ENCODE results near the gene MMP8.
A peak's percentile ranks its signal among the peaks of the same experiment; 100 is the strongest.

The MMP8 gene

DNA sequence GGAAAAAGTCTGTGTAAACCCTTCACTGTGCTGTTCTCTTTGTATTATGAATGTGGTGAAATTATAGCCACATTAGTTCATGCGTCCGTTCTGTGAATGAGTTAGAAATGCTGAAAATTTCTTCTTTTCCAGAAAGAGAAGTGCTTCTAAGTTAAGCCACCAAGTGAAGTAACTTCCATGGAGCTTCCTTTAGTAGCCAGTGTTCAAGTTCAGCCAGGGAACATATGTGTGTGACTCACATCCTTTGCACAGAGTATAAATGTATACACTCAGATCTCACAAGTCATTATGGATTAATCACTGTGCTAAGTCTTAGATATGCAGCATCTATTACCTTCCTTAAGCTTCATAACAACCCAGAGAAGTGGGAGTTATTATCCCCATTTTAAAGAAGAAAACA lies 3.1 kb upstream of the MMP8 start:
- no peak overlapping the region for H3K4me3 ChIP-seq (ENCODE audit: low read depth in 1 of 5, low read length in 5 of 5)
- H3K9me3 ChIP-seq (ENCODE audit: control insufficient read depth in 5 of 5, low read length in 5 of 5), result no peaks in the 10 kb centered on the region
- H3K27me3 ChIP-seq (ENCODE audit: control insufficient read depth in 5 of 5, insufficient read depth in 4 of 5, low read length in 5 of 5), result peaks cover 0 to 3% (median 0%) of the 10 kb centered on the region in 5 donors
- H3K9ac ChIP-seq (ENCODE audit: low read length in 5 of 5), result no peak overlapping the region
- H3K4me1 ChIP-seq (ENCODE audit: control insufficient read depth in 5 of 5, insufficient read depth in 5 of 5, low read length in 5 of 5), result peaks cover 0 to 5% (median 0%) of the 10 kb centered on the region in 5 donors
- H3K27ac ChIP-seq (ENCODE audit: low read depth, low read length), result no peak overlapping the region
- H3K36me3 ChIP-seq (ENCODE audit: control insufficient read depth in 5 of 5, insufficient read depth in 5 of 5, low read length in 5 of 5), result no peaks in the 10 kb centered on the region

DNA sequence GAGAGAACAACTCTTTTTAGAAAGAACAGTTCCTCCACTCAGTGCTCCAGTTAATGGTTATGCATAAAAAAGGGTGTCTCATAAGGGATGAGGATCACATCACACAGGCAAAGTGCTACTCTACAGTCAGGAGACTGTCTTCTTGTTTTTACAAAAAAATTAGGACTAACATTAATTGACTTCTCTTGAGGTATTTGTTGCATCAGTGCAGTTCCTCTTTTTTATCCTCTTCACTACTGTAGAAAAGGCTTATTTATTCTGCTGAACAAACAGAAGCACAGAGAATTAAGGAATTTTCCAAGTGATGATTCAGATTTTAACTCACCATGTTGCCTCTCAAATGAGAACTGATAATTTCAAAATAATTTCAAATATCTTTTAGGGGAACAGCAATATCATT lies 1.9 kb downstream of the MMP8 start:
- no peak overlapping the region for H3K27ac ChIP-seq (ENCODE audit: low read depth, low read length)
- no peak overlapping the region for H3K4me3 ChIP-seq (ENCODE audit: low read depth in 1 of 5, low read length in 5 of 5)
- no peaks in the 10 kb centered on the region for H3K36me3 ChIP-seq (ENCODE audit: control insufficient read depth in 5 of 5, insufficient read depth in 5 of 5, low read length in 5 of 5)
- H3K9ac ChIP-seq (ENCODE audit: low read length in 5 of 5), result no peak overlapping the region
- no peaks in the 10 kb centered on the region for H3K27me3 ChIP-seq (ENCODE audit: control insufficient read depth in 5 of 5, insufficient read depth in 4 of 5, low read length in 5 of 5)
- no peaks in the 10 kb centered on the region for H3K4me1 ChIP-seq (ENCODE audit: control insufficient read depth in 5 of 5, insufficient read depth in 5 of 5, low read length in 5 of 5)
- no peaks in the 10 kb centered on the region for H3K9me3 ChIP-seq (ENCODE audit: control insufficient read depth in 5 of 5, low read length in 5 of 5)

DNA sequence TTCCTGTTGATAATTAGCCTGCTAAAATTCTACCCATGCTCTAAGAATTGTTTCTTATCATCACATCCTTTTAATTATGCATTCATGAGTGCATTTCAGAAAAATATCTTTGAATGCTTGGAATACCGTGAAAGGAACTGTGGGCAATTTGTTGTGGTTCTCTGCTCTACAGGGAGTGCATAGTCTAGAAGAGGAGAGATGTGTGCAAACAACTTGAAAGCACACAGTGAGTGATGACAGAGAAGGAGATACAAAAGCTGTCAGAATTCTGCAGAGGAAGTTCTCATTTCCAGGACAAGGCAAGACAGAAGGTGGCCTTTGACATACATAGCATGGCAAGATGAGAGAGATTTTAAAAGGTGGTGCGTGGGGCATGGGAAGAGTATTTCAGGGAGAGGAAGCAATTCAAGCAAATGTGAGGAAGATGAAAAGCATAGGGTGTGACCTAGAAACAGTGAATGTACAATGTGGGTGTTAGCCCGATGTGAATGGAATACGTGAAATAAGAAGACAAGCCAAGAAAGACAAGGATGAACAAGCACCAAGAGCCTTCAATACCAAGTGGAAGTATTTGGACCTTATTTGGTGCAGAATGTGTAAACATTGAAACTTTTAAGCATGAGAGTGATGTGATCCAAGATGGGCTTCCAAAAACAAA lies 5.0 kb downstream of the MMP8 start:
- Histone ChIP-seq H3K36me3 (ENCODE audit: control insufficient read depth in 5 of 5, insufficient read depth in 5 of 5, low read length in 5 of 5) (no peaks in the 10 kb centered on the region), H3K4me3 (ENCODE audit: low read depth in 1 of 5, low read length in 5 of 5) (no peak overlapping the region), H3K27me3 (ENCODE audit: control insufficient read depth in 5 of 5, insufficient read depth in 4 of 5, low read length in 5 of 5) (no peaks in the 10 kb centered on the region), H3K9ac (ENCODE audit: low read length in 5 of 5) (no peak overlapping the region), H3K4me1 (ENCODE audit: control insufficient read depth in 5 of 5, insufficient read depth in 5 of 5, low read length in 5 of 5) (no peaks in the 10 kb centered on the region), H3K9me3 (ENCODE audit: control insufficient read depth in 5 of 5, low read length in 5 of 5) (no peaks in the 10 kb centered on the region), H3K27ac (ENCODE audit: low read depth, low read length) (no peak overlapping the region)

DNA sequence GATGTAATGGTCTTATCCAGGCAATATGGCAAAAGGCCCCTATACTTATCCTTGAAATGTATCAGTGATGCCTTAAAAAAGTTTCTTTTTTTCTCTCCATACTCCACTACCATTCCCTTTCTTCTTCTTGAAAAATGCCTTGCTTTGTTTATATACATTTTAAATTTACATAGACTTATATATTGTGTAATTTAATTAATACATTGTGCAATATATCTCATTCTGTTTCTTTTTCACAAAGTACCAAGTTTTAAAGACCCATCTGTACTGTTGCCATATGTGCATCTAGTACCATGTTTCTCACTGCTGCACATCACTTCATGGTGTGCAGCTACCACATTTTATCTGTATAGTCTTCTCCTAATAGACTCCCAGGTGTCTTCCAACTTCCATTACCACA lies 7.5 kb downstream of the MMP8 start:
- H3K9ac ChIP-seq (ENCODE audit: low read length in 5 of 5), result no peak overlapping the region
- H3K27ac ChIP-seq (ENCODE audit: low read depth, low read length), result no peak overlapping the region
- no peak overlapping the region for H3K4me3 ChIP-seq (ENCODE audit: low read depth in 1 of 5, low read length in 5 of 5)
- H3K36me3 ChIP-seq (ENCODE audit: control insufficient read depth in 5 of 5, insufficient read depth in 5 of 5, low read length in 5 of 5), result no peaks in the 10 kb centered on the region
- H3K9me3 ChIP-seq (ENCODE audit: control insufficient read depth in 5 of 5, low read length in 5 of 5), result no peaks in the 10 kb centered on the region
- H3K27me3 ChIP-seq (ENCODE audit: control insufficient read depth in 5 of 5, insufficient read depth in 4 of 5, low read length in 5 of 5), result no peaks in the 10 kb centered on the region
- H3K4me1 ChIP-seq (ENCODE audit: control insufficient read depth in 5 of 5, insufficient read depth in 5 of 5, low read length in 5 of 5), result no peaks in the 10 kb centered on the region

DNA sequence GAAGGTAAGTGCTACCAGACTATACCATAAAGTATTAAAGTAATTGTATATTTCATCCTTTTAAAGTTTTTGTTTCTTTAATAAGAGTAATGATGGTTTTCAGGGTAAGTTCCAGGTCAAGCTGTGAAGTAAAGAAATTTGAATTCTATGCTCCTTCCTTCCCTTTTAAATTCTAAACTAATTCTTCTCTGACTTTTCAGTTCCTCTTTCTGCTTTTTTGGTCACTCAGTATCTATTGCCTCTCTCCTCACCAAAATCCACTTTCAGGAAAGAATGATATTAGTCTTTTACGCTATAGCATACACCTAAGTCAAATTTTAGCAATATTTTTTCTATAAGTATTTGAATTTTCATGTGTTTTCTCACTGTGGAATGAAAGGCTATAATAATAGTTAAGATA lies 8.2 kb downstream of the MMP8 start:
- H3K4me3 ChIP-seq (ENCODE audit: low read depth in 1 of 5, low read length in 5 of 5), result no peak overlapping the region
- no peaks in the 10 kb centered on the region for H3K36me3 ChIP-seq (ENCODE audit: control insufficient read depth in 5 of 5, insufficient read depth in 5 of 5, low read length in 5 of 5)
- H3K27me3 ChIP-seq (ENCODE audit: control insufficient read depth in 5 of 5, insufficient read depth in 4 of 5, low read length in 5 of 5), result no peaks in the 10 kb centered on the region
- no peaks in the 10 kb centered on the region for H3K4me1 ChIP-seq (ENCODE audit: control insufficient read depth in 5 of 5, insufficient read depth in 5 of 5, low read length in 5 of 5)
- H3K27ac ChIP-seq (ENCODE audit: low read depth, low read length), result no peak overlapping the region
- no peaks in the 10 kb centered on the region for H3K9me3 ChIP-seq (ENCODE audit: control insufficient read depth in 5 of 5, low read length in 5 of 5)
- H3K9ac ChIP-seq (ENCODE audit: low read length in 5 of 5), result no peak overlapping the region

DNA sequence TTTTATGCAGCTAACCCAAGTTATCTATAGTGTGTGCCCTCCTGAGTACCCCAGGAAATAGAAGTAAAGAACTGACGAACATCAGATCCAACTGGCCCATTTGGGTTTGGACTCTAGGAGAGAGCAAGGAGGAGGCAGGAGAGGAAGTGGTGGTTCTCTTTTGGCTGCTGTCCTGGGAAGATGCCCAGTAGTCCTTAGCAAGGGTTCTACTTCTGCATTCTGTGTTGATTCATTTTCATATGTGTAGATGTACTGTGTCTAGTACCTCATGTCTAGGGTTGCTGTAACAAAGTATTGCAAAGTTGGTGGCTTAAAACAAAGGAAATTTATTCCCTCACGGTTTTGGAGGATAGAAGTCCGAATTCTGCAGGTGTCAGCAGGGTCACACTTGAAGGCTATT lies 12.6 kb downstream of the MMP8 start:
- H3K36me3 ChIP-seq (ENCODE audit: control insufficient read depth in 5 of 5, insufficient read depth in 5 of 5, low read length in 5 of 5), result no peaks in the 10 kb centered on the region
- H3K9ac ChIP-seq (ENCODE audit: low read length in 5 of 5), result no peak overlapping the region
- H3K27me3 ChIP-seq (ENCODE audit: control insufficient read depth in 5 of 5, insufficient read depth in 4 of 5, low read length in 5 of 5), result no peaks in the 10 kb centered on the region
- no peaks in the 10 kb centered on the region for H3K9me3 ChIP-seq (ENCODE audit: control insufficient read depth in 5 of 5, low read length in 5 of 5)
- no peak overlapping the region for H3K4me3 ChIP-seq (ENCODE audit: low read depth in 1 of 5, low read length in 5 of 5)
- peaks cover 0 to 5% (median 0%) of the 10 kb centered on the region in 5 donors for H3K4me1 ChIP-seq (ENCODE audit: control insufficient read depth in 5 of 5, insufficient read depth in 5 of 5, low read length in 5 of 5)
- no peak overlapping the region for H3K27ac ChIP-seq (ENCODE audit: low read depth, low read length)

GRCh38 chr11:102709201-102709945 lies 15.4 kb downstream of the MMP8 start:
- Histone ChIP-seq H3K4me3 (ENCODE audit: low read depth in 1 of 5, low read length in 5 of 5) (no peak overlapping the region), H3K9ac (ENCODE audit: low read length in 5 of 5) (no peak overlapping the region), H3K36me3 (ENCODE audit: control insufficient read depth in 5 of 5, insufficient read depth in 5 of 5, low read length in 5 of 5) (no peaks in the 10 kb centered on the region), H3K27me3 (ENCODE audit: control insufficient read depth in 5 of 5, insufficient read depth in 4 of 5, low read length in 5 of 5) (no peaks in the 10 kb centered on the region), H3K4me1 (ENCODE audit: control insufficient read depth in 5 of 5, insufficient read depth in 5 of 5, low read length in 5 of 5) (peaks cover 0 to 12% (median 4%) of the 10 kb centered on the region in 5 donors), H3K9me3 (ENCODE audit: control insufficient read depth in 5 of 5, low read length in 5 of 5) (no peaks in the 10 kb centered on the region), H3K27ac (ENCODE audit: low read depth, low read length) (no peak overlapping the region)

DNA sequence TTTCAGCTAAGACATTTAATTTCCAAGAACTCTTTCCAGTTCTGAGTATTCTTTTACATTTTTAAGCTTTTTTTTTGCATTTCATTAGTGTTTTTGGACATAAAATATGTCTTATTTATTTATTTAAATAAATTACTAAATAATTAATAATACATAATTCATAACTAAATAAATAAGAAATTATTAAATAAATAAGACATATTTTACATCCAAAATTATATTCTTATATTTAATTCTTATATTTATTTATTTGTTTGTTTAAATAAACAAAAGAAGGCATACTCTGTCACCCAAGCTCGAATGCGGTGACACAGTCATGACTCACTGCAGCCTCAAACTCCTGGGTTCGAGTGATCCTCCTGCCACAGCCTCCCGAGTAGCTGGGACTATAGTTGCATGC lies 16.1 kb downstream of the MMP8 start:
- Histone ChIP-seq H3K4me3 (ENCODE audit: low read depth in 1 of 5, low read length in 5 of 5) (no peak overlapping the region), H3K9me3 (ENCODE audit: control insufficient read depth in 5 of 5, low read length in 5 of 5) (no peaks in the 10 kb centered on the region), H3K4me1 (ENCODE audit: control insufficient read depth in 5 of 5, insufficient read depth in 5 of 5, low read length in 5 of 5) (peaks cover 0 to 12% (median 4%) of the 10 kb centered on the region in 5 donors), H3K9ac (ENCODE audit: low read length in 5 of 5) (no peak overlapping the region), H3K36me3 (ENCODE audit: control insufficient read depth in 5 of 5, insufficient read depth in 5 of 5, low read length in 5 of 5) (no peaks in the 10 kb centered on the region), H3K27ac (ENCODE audit: low read depth, low read length) (no peak overlapping the region), H3K27me3 (ENCODE audit: control insufficient read depth in 5 of 5, insufficient read depth in 4 of 5, low read length in 5 of 5) (no peaks in the 10 kb centered on the region)

- Histone ChIP-seq H3K36me3 (ENCODE audit: control insufficient read depth in 5 of 5, insufficient read depth in 5 of 5, low read length in 5 of 5) (no peaks in the 10 kb centered on the region), H3K4me3 (ENCODE audit: low read depth in 1 of 5, low read length in 5 of 5) (peak within 1 kb of the TSS; percentile 27 to 59 (median 44)), H3K27me3 (ENCODE audit: control insufficient read depth in 5 of 5, insufficient read depth in 4 of 5, low read length in 5 of 5) (no peaks in the 10 kb centered on the region), H3K27ac (ENCODE audit: low read depth, low read length) (peak within 1 kb of the TSS; percentile 49), H3K9ac (ENCODE audit: low read length in 5 of 5) (peak within 1 kb of the TSS in 3 of 5 donors; percentile 17 to 66 (median 48)), H3K9me3 (ENCODE audit: control insufficient read depth in 5 of 5, low read length in 5 of 5) (no peaks in the 10 kb centered on the region), H3K4me1 (ENCODE audit: control insufficient read depth in 5 of 5, insufficient read depth in 5 of 5, low read length in 5 of 5) (peaks cover 0 to 12% (median 4%) of the 10 kb centered on the region in 5 donors)
Observed at GRCh38 chr11:102705626-102706025, 19.1 kb downstream of the MMP8 start, which contains the start of gene MMP27. MMP27 (minus strand) TSS chr11:102705769; CDS start chr11:102705714, 55 bp downstream.

DNA sequence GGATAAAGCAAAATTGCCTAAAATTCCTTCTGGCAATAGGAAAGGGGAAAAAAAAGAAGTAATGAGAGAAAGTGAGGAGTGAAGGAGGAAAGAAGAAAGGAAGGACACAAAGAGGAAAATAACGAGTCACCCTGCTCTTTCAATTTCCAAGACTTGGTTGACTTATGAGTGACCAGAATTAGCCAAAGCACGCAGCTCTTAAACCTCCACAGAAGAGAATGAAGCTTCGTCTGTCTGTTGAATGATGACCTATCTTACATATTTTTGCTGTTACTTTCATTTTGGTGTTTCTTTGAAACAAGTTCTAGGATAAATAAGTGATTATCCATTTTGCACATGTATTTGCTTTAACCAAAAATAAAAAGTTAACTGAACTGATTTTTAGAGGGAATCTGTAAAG lies 19.9 kb downstream of the MMP8 start:
- Histone ChIP-seq H3K9me3 (ENCODE audit: control insufficient read depth in 5 of 5, low read length in 5 of 5) (no peaks in the 10 kb centered on the region), H3K27ac (ENCODE audit: low read depth, low read length) (peak overlapping the region; percentile 49), H3K9ac (ENCODE audit: low read length in 5 of 5) (peak overlapping the region in 3 of 5 donors; percentile 17 to 66 (median 48)), H3K4me3 (ENCODE audit: low read depth in 1 of 5, low read length in 5 of 5) (peak overlapping the region; percentile 27 to 59 (median 44)), H3K4me1 (ENCODE audit: control insufficient read depth in 5 of 5, insufficient read depth in 5 of 5, low read length in 5 of 5) (peaks cover 0 to 12% (median 4%) of the 10 kb centered on the region in 5 donors), H3K27me3 (ENCODE audit: control insufficient read depth in 5 of 5, insufficient read depth in 4 of 5, low read length in 5 of 5) (no peaks in the 10 kb centered on the region), H3K36me3 (ENCODE audit: control insufficient read depth in 5 of 5, insufficient read depth in 5 of 5, low read length in 5 of 5) (no peaks in the 10 kb centered on the region)

All from subcutaneous abdominal adipose tissue (tissue), 5 donors.